Measurements from ENCODE around the gene MPV17L2. TPM values are rescaled to one million over a fixed set of nuclear protein-coding genes. Genes with fewer than 3 reads are reported as not detected.

Gene MPV17L2
- polyA plus RNA-seq, 2 of the 4 experiments (the other 2 are of a cell fraction), result 8.3 to 13.9 TPM

- POLR2A ChIA-PET, result interaction anchor here (0.9 kb wide), 1 partner anchor 8 kb away, joined by 4 read pairs; no protein-coding TSS in a partner anchor
- Histone ChIP-seq H3K4me1 (no peaks in the 10 kb centered on the region), H3K9me3 (no peaks in the 10 kb centered on the region), H3K4me2 (no peak overlapping the region), H3K27ac (no peak overlapping the region), H3K4me3 (no peak overlapping the region)
- 0 out of 6 replicates have a peak, but pooled peaks of 1 of the 2 experiments have one; percentile 39 for ATAC-seq
- CTCF ChIA-PET, result interaction anchor here (1.0 to 3.9 kb wide), 6 partner anchors 11 to 126 kb away, joined by 3 to 45 read pairs (median 4); a partner anchor contains a TSS
- TF ChIP-seq REST (IDR thresholded peaks at IDR 0.05), result peak; percentile 77; the same call in 1 of the 2 replicates
- 0 out of 2 replicates have a peak, but pooled peaks have one; percentile 21 for TF ChIP-seq MAX (IDR thresholded peaks at IDR 0.05)
- no peak for TF ChIP-seq POLR2AphosphoS2 (conservative IDR thresholded peaks at IDR 0.05; ENCODE audit: low read length)
- no peak for FAIRE-seq
- 26% methylated on average over 12 of the region's 12 CpGs for WGBS (ENCODE audit: missing lambda C conversion rate)
- no peak for DNase-seq (ENCODE audit: low read depth in 1 of 2, low spot score in 1 of 2)
Measured at GRCh38 chr19:18239303-18239702, 46.3 kb downstream of the MPV17L2 start.

- CTCF ChIA-PET, result interaction anchor here (0.6 to 2.3 kb wide), 8 partner anchors 7 to 239 kb away, joined by 3 to 12 read pairs (median 4); a partner anchor contains a TSS
- H3K4me3 ChIP-seq, result no peak overlapping the region
- H3K4me1 ChIP-seq, result no peaks in the 10 kb centered on the region
- DNase-seq (ENCODE audit: low read depth in 1 of 2, low spot score in 1 of 2) (no peak), FAIRE-seq (no peak), ATAC-seq (no peak)
- POLR2A ChIA-PET, result no interaction called here
- no peaks in the 10 kb centered on the region for H3K9me3 ChIP-seq
- no peak overlapping the region for H3K4me2 ChIP-seq
- 30% methylated on average over 7 of the region's 7 CpGs for WGBS (ENCODE audit: missing lambda C conversion rate)
- H3K27ac ChIP-seq, result no peak overlapping the region
- TF ChIP-seq ZFP36 (IDR thresholded peaks at IDR 0.05; ENCODE audit: borderline replicate concordance, partially characterized antibody) (no peak), RFX5 (IDR thresholded peaks at IDR 0.05) (no peak), ZNF302 (CRISPR knock-in tag; IDR thresholded peaks at IDR 0.05) (no peak), HMGXB4 (CRISPR knock-in tag; IDR thresholded peaks at IDR 0.05; ENCODE audit: borderline replicate concordance) (no peak), CTCF (IDR thresholded peaks at IDR 0.05) (no peak), RARB (CRISPR knock-in tag; IDR thresholded peaks at IDR 0.05) (no peak)
Measured at GRCh38 chr19:18245297-18245696, 52.3 kb downstream of the MPV17L2 start.

Small RNAs within 50 kb of the gene (small RNA-seq; reads per million reads assigned to genes)
- 0 reads per million in 6 experiments for gene IFI30

Other genes starting within 250 kb of the MPV17L2 start
- gene KCNN1, start 226.1 kb upstream of the MPV17L2 start, polyA plus RNA-seq (2011; rRNA removed), result 0.20 and 0.43 TPM in 2 replicates
- 0.56 to 0.85 TPM (median 0.69 TPM) in 3 replicates for gene KCNN1, start 226.1 kb upstream of the MPV17L2 start, polyA plus RNA-seq (2017; fragmentation: RNase III; extraction: RNeasy Plus Mini Kit Qiagen cat#74134 plus additional on column Dnase treatment)
- gene ARRDC2, start 185.0 kb upstream of the MPV17L2 start, polyA plus RNA-seq (2011; rRNA removed), result 11.2 and 14.5 TPM in 2 replicates
- gene ARRDC2, start 185.0 kb upstream of the MPV17L2 start, polyA plus RNA-seq (2017; fragmentation: RNase III; extraction: RNeasy Plus Mini Kit Qiagen cat#74134 plus additional on column Dnase treatment), result 14.8 to 15.2 TPM (median 15.0 TPM) in 3 replicates
- gene IL12RB1, start 106.3 kb upstream of the MPV17L2 start, polyA plus RNA-seq (2011; rRNA removed), result not detected in 2 replicates
- not detected in 3 replicates for gene IL12RB1, start 106.3 kb upstream of the MPV17L2 start, polyA plus RNA-seq (2017; fragmentation: RNase III; extraction: RNeasy Plus Mini Kit Qiagen cat#74134 plus additional on column Dnase treatment)
- 1.3 and 1.9 TPM in 2 replicates for gene MAST3, start 95.4 kb upstream of the MPV17L2 start, polyA plus RNA-seq (2011; rRNA removed)
- 2.0 to 2.5 TPM (median 2.0 TPM) in 3 replicates for gene MAST3, start 95.4 kb upstream of the MPV17L2 start, polyA plus RNA-seq (2017; fragmentation: RNase III; extraction: RNeasy Plus Mini Kit Qiagen cat#74134 plus additional on column Dnase treatment)
- 5.3 and 6.7 TPM in 2 replicates for gene PIK3R2, start 40.1 kb upstream of the MPV17L2 start, polyA plus RNA-seq (2011; rRNA removed)
- gene PIK3R2, start 40.1 kb upstream of the MPV17L2 start, polyA plus RNA-seq (2017; fragmentation: RNase III; extraction: RNeasy Plus Mini Kit Qiagen cat#74134 plus additional on column Dnase treatment), result 8.3 to 12.4 TPM (median 9.3 TPM) in 3 replicates
- gene IFI30, start 19.4 kb upstream of the MPV17L2 start, polyA plus RNA-seq (2011; rRNA removed), result 11.2 and 12.3 TPM in 2 replicates
- gene IFI30, start 19.4 kb upstream of the MPV17L2 start, polyA plus RNA-seq (2017; fragmentation: RNase III; extraction: RNeasy Plus Mini Kit Qiagen cat#74134 plus additional on column Dnase treatment), result 13.5 to 19.8 TPM (median 16.8 TPM) in 3 replicates
- 0.39 and 1.0 TPM in 2 replicates for gene RAB3A, start 10.8 kb downstream of the MPV17L2 start, polyA plus RNA-seq (2011; rRNA removed)
- 1.0 to 1.6 TPM (median 1.4 TPM) in 3 replicates for gene RAB3A, start 10.8 kb downstream of the MPV17L2 start, polyA plus RNA-seq (2017; fragmentation: RNase III; extraction: RNeasy Plus Mini Kit Qiagen cat#74134 plus additional on column Dnase treatment)
- gene PDE4C, start 33.2 kb downstream of the MPV17L2 start, polyA plus RNA-seq (2011; rRNA removed), result 0.25 and 0.54 TPM in 2 replicates
- gene PDE4C, start 33.2 kb downstream of the MPV17L2 start, polyA plus RNA-seq (2017; fragmentation: RNase III; extraction: RNeasy Plus Mini Kit Qiagen cat#74134 plus additional on column Dnase treatment), result 0.34 to 0.65 TPM (median 0.55 TPM) in 3 replicates
- 0.34 and 0.63 TPM in 2 replicates for gene IQCN, start 81.2 kb downstream of the MPV17L2 start, polyA plus RNA-seq (2011; rRNA removed)
- gene IQCN, start 81.2 kb downstream of the MPV17L2 start, polyA plus RNA-seq (2017; fragmentation: RNase III; extraction: RNeasy Plus Mini Kit Qiagen cat#74134 plus additional on column Dnase treatment), result 0.49 to 0.64 TPM (median 0.50 TPM) in 3 replicates
- gene JUND, start 88.4 kb downstream of the MPV17L2 start, polyA plus RNA-seq (2011; rRNA removed), result 52.9 and 68.9 TPM in 2 replicates
- gene JUND, start 88.4 kb downstream of the MPV17L2 start, polyA plus RNA-seq (2017; fragmentation: RNase III; extraction: RNeasy Plus Mini Kit Qiagen cat#74134 plus additional on column Dnase treatment), result 52.6 to 70.4 TPM (median 65.1 TPM) in 3 replicates
- gene LSM4, start 129.9 kb downstream of the MPV17L2 start, polyA plus RNA-seq (2011; rRNA removed), result 106 and 154 TPM in 2 replicates
- gene LSM4, start 129.9 kb downstream of the MPV17L2 start, polyA plus RNA-seq (2017; fragmentation: RNase III; extraction: RNeasy Plus Mini Kit Qiagen cat#74134 plus additional on column Dnase treatment), result 169 to 180 TPM (median 171 TPM) in 3 replicates
- gene PGPEP1, start 147.4 kb downstream of the MPV17L2 start, polyA plus RNA-seq (2011; rRNA removed), result 7.1 and 8.6 TPM in 2 replicates
- gene PGPEP1, start 147.4 kb downstream of the MPV17L2 start, polyA plus RNA-seq (2017; fragmentation: RNase III; extraction: RNeasy Plus Mini Kit Qiagen cat#74134 plus additional on column Dnase treatment), result 4.5 to 5.9 TPM (median 5.3 TPM) in 3 replicates
- gene GDF15, start 192.9 kb downstream of the MPV17L2 start, polyA plus RNA-seq (2011; rRNA removed), result 67.8 and 78.5 TPM in 2 replicates
- gene GDF15, start 192.9 kb downstream of the MPV17L2 start, polyA plus RNA-seq (2017; fragmentation: RNase III; extraction: RNeasy Plus Mini Kit Qiagen cat#74134 plus additional on column Dnase treatment), result 53.4 to 58.4 TPM (median 56.9 TPM) in 3 replicates
- gene LRRC25, start 204.4 kb downstream of the MPV17L2 start, polyA plus RNA-seq (2011; rRNA removed), result not detected in 2 replicates
- gene LRRC25, start 204.4 kb downstream of the MPV17L2 start, polyA plus RNA-seq (2017; fragmentation: RNase III; extraction: RNeasy Plus Mini Kit Qiagen cat#74134 plus additional on column Dnase treatment), result not detected in 3 replicates
- gene SSBP4, start 226.2 kb downstream of the MPV17L2 start, polyA plus RNA-seq (2011; rRNA removed), result 5.4 and 6.9 TPM in 2 replicates
- gene SSBP4, start 226.2 kb downstream of the MPV17L2 start, polyA plus RNA-seq (2017; fragmentation: RNase III; extraction: RNeasy Plus Mini Kit Qiagen cat#74134 plus additional on column Dnase treatment), result 37.8 to 43.2 TPM (median 41.5 TPM) in 3 replicates
- 17.6 and 18.0 TPM in 2 replicates for gene ISYNA1, start 244.9 kb downstream of the MPV17L2 start, polyA plus RNA-seq (2011; rRNA removed)
- gene ISYNA1, start 244.9 kb downstream of the MPV17L2 start, polyA plus RNA-seq (2017; fragmentation: RNase III; extraction: RNeasy Plus Mini Kit Qiagen cat#74134 plus additional on column Dnase treatment), result 48.5 to 71.0 TPM (median 60.7 TPM) in 3 replicates

All from A549 (cell line).